DOHH2 (cell line): ENCODE results near the gene CCNE1.

Experiments used
- H3F3A ChIP-seq: fragments of 200-600 bp; sonication (generic), shearing (Covaris generic); 2 replicates; pipeline ENCODE4 v1.6.0; 2016; ENCODE audit warnings: antibody characterized with exemption, mild to moderate bottlenecking; ENCODE audit not compliant: control insufficient read depth, insufficient read depth
- H3K27ac ChIP-seq: fragments of 200-600 bp; sonication (generic); 2 replicates; pipeline ENCODE4 v1.5.1; 2014; ENCODE audit warnings: low read depth, mild to moderate bottlenecking, low read length, moderate library complexity
- H3K27me3 ChIP-seq: fragments of 200-600 bp; sonication (generic); 2 replicates; pipeline ENCODE4 v1.6.1; 2014; ENCODE audit warnings: mild to moderate bottlenecking, low read length, mixed read lengths; ENCODE audit not compliant: control insufficient read depth
- H3K36me3 ChIP-seq: fragments of 200-600 bp; sonication (generic); 2 replicates; pipeline ENCODE4 v1.6.1; 2014; ENCODE audit warnings: mild to moderate bottlenecking, low read length, moderate library complexity, mixed read lengths; ENCODE audit not compliant: control insufficient read depth
- H3K4me1 ChIP-seq: fragments of 200-600 bp; sonication (generic); 2 replicates; pipeline ENCODE4 v1.6.1; 2014; ENCODE audit warnings: mild to moderate bottlenecking, low read length, mixed read lengths; ENCODE audit not compliant: control insufficient read depth
- H3K4me2 ChIP-seq: fragments of 200-600 bp; sonication (generic); 2 replicates; pipeline ENCODE4 v1.6.0; 2014; ENCODE audit warnings: mild to moderate bottlenecking, low read length, moderate library complexity
- H3K4me3 ChIP-seq: fragments of 200-600 bp; sonication (generic); 2 replicates; pipeline ENCODE4 v1.5.1; 2014; ENCODE audit warnings: mild to moderate bottlenecking, low read length, mixed read lengths
- H3K79me2 ChIP-seq: fragments of 200-600 bp; sonication (generic); 2 replicates; pipeline ENCODE4 v1.6.1; 2014; ENCODE audit warnings: mild to moderate bottlenecking, low read length, mixed read lengths; ENCODE audit not compliant: control insufficient read depth
- H3K9me2 ChIP-seq: fragments of 200-600 bp; sonication (generic); replicated peaks from 2 replicates; pipeline ENCODE4 v1.6.1; 2014; ENCODE audit warnings: mild to moderate bottlenecking, low read length, mixed read lengths; ENCODE audit not compliant: control insufficient read depth
- H3K9me3 ChIP-seq: fragments of 200-600 bp; sonication (generic); 2 replicates; pipeline ENCODE4 v1.6.1; 2014; ENCODE audit warnings: antibody characterized with exemption, low read length, mixed read lengths; ENCODE audit not compliant: control insufficient read depth, insufficient read depth
- H4K20me1 ChIP-seq: fragments of 200-600 bp; sonication (generic); 2 replicates; pipeline ENCODE4 v1.6.0; 2014; ENCODE audit warnings: low read depth, mild to moderate bottlenecking, antibody characterized with exemption, low read length, moderate library complexity; ENCODE audit not compliant: control insufficient read depth, insufficient read depth
- EZH2phosphoT487 ChIP-seq: fragments of 200-600 bp; sonication (generic); IDR thresholded peaks from 2 replicates; pipeline ENCODE4 v1.6.1; 2017; ENCODE audit warnings: borderline replicate concordance, mild to moderate bottlenecking, antibody characterized with exemption, low read length, moderate library complexity, mixed read lengths
- TF ChIP-seq, protein P1 (sequence below): fragments of 200-600 bp; sonication (generic); IDR thresholded peaks from one replicate; pipeline ENCODE4 v1.5.1; 2014; ENCODE audit warnings: antibody characterized with exemption, mild to moderate bottlenecking, low read depth, low read length; ENCODE audit not compliant: poor library complexity, severe bottlenecking

CCNE1 gene

DNA sequence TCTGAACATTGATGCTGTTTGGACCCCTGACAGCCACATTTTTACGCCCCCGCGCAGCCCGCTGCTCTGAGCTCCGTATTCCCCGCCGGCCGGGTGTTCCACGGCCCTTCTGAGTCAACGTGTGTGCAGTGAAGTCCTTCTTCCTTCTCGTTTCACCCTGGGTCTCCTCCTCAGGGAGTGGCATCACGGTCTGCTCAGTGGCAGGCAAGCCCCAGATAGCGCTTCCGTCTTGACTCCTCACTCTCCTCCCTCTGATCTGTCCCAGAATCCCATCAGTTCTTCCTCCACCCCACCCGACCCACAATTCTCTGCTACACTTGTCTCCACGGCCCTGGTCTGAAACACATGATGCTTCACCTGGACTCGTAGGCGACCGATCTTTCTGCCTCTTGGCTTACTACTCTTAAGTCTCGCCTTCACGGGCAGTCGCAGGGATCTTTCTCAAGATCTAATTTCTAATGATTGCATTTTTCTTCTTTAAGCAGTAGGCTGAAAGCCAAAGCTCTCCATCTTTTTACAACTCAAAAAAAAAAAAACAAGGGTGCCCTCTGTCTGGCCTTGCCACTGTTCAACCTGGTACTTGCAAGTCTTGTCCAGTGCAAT is 33.9 kb downstream of the CCNE1 start:
- no peaks in the 10 kb centered on the region for H3K79me2 ChIP-seq
- H3K9me2 ChIP-seq, result no peaks in the 10 kb centered on the region
- peak overlapping the region; percentile 82 for H3K4me3 ChIP-seq
- peak overlapping the region; percentile 98 for H3K4me2 ChIP-seq
- H3K9me3 ChIP-seq, result no peaks in the 10 kb centered on the region
- no peaks in the 10 kb centered on the region for H3F3A ChIP-seq
- no peaks in the 10 kb centered on the region for H3K36me3 ChIP-seq
- TF ChIP-seq, protein P1, sequence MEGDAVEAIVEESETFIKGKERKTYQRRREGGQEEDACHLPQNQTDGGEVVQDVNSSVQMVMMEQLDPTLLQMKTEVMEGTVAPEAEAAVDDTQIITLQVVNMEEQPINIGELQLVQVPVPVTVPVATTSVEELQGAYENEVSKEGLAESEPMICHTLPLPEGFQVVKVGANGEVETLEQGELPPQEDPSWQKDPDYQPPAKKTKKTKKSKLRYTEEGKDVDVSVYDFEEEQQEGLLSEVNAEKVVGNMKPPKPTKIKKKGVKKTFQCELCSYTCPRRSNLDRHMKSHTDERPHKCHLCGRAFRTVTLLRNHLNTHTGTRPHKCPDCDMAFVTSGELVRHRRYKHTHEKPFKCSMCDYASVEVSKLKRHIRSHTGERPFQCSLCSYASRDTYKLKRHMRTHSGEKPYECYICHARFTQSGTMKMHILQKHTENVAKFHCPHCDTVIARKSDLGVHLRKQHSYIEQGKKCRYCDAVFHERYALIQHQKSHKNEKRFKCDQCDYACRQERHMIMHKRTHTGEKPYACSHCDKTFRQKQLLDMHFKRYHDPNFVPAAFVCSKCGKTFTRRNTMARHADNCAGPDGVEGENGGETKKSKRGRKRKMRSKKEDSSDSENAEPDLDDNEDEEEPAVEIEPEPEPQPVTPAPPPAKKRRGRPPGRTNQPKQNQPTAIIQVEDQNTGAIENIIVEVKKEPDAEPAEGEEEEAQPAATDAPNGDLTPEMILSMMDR, result no peak
- TF ChIP-seq EZH2phosphoT487, result no peak
- no peaks in the 10 kb centered on the region for H4K20me1 ChIP-seq
- peaks cover 12% of the 10 kb centered on the region for H3K4me1 ChIP-seq
- H3K27me3 ChIP-seq, result peaks cover 34% of the 10 kb centered on the region
- no peak overlapping the region for H3K27ac ChIP-seq

DNA sequence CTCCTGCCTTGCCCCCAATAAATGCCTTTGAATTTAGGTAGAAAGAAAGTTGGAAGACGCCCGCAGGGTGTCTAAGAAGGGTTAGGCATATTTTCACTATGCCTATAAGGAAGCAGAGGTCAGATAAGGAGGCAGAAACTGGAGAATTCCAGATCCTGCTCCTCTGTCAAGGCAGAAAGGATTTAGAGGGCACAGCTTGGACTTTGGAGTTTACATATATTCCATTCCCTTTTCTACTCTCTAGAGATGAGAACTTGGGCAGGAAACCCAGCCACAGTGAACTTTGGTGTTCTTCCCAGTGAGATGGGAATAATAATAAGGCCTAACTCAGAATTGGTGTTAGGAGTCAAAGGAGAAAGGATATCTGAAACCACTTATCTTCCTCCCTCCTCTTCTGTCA is 37.4 kb downstream of the CCNE1 start:
- H3K79me2 ChIP-seq, result no peaks in the 10 kb centered on the region
- no peaks in the 10 kb centered on the region for H4K20me1 ChIP-seq
- H3K4me3 ChIP-seq, result no peak overlapping the region
- H3K27ac ChIP-seq, result no peak overlapping the region
- H3K9me3 ChIP-seq, result no peaks in the 10 kb centered on the region
- H3F3A ChIP-seq, result no peaks in the 10 kb centered on the region
- peaks cover 23% of the 10 kb centered on the region for H3K27me3 ChIP-seq
- TF ChIP-seq, protein P1, result no peak
- TF ChIP-seq EZH2phosphoT487, result no peak
- no peak overlapping the region for H3K4me2 ChIP-seq
- H3K36me3 ChIP-seq, result no peaks in the 10 kb centered on the region
- H3K4me1 ChIP-seq, result peaks cover 8% of the 10 kb centered on the region
- H3K9me2 ChIP-seq, result no peaks in the 10 kb centered on the region

DNA sequence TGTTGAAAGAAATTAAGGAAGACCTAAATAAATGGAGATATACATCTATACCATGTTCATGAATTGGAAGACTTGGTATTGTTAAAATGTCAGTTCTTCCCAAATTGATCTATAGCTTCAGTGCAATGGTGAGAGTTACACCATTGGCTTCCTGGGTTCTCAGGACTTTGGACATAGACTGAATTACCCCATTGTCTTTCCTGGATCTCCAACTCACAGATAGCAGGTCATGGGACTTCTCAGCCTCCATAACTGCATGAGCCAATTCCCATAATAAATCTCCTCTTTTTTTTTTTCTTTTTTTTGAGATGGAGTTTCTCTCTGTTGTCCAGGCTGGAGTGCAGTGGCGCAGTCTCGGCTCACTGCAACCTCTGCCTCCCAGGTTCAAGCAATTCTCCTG is 38.7 kb downstream of the CCNE1 start:
- no peak overlapping the region for H3K27ac ChIP-seq
- no peak overlapping the region for H3K4me2 ChIP-seq
- no peaks in the 10 kb centered on the region for H3F3A ChIP-seq
- peaks cover 3% of the 10 kb centered on the region for H3K4me1 ChIP-seq
- TF ChIP-seq, protein P1, result no peak
- TF ChIP-seq EZH2phosphoT487, result no peak
- no peaks in the 10 kb centered on the region for H3K36me3 ChIP-seq
- no peaks in the 10 kb centered on the region for H3K79me2 ChIP-seq
- no peak overlapping the region for H3K4me3 ChIP-seq
- H3K9me3 ChIP-seq, result no peaks in the 10 kb centered on the region
- no peaks in the 10 kb centered on the region for H3K9me2 ChIP-seq
- H4K20me1 ChIP-seq, result no peaks in the 10 kb centered on the region
- peaks cover 24% of the 10 kb centered on the region for H3K27me3 ChIP-seq
